Panc1 (cell line): Measurements from ENCODE around the gene GATA5.

Experiments used
- POLR2AphosphoS5 ChIP-seq: IDR thresholded peaks from 2 replicates; pipeline ENCODE4 v1.6.1; 2012; ENCODE audit warnings: mild to moderate bottlenecking, low read depth, low read length, moderate library complexity
- SIN3A ChIP-seq: IDR thresholded peaks from 2 replicates; pipeline ENCODE4 v1.6.1; 2012; ENCODE audit warnings: low read depth, mild to moderate bottlenecking, low read length, moderate library complexity, borderline replicate concordance; ENCODE audit not compliant: insufficient read depth
- TCF7L2 ChIP-seq: IDR thresholded peaks from 2 replicates; pipeline ENCODE4 v1.6.1; 2011; ENCODE audit warnings: mild to moderate bottlenecking, low read depth, low read length, inconsistent platforms
- TF ChIP-seq, protein P1 (sequence below): fragments of 450-650 bp; IDR thresholded peaks from 2 replicates; pipeline ENCODE4 v1.5.1; 2017; ENCODE audit warnings: mild to moderate bottlenecking
- TF ChIP-seq, protein P2 (sequence below), 2 experiments: IDR thresholded peaks; 2 replicates each; pipeline ENCODE4 v1.6.1; 2011 to 2012; ENCODE audit warnings: low read depth in 2 of 2, control low read depth in 1 of 2, low read length in 1 of 2, mild to moderate bottlenecking in 1 of 2, moderate library complexity in 1 of 2; ENCODE audit not compliant: insufficient read depth in 1 of 2

DNA sequence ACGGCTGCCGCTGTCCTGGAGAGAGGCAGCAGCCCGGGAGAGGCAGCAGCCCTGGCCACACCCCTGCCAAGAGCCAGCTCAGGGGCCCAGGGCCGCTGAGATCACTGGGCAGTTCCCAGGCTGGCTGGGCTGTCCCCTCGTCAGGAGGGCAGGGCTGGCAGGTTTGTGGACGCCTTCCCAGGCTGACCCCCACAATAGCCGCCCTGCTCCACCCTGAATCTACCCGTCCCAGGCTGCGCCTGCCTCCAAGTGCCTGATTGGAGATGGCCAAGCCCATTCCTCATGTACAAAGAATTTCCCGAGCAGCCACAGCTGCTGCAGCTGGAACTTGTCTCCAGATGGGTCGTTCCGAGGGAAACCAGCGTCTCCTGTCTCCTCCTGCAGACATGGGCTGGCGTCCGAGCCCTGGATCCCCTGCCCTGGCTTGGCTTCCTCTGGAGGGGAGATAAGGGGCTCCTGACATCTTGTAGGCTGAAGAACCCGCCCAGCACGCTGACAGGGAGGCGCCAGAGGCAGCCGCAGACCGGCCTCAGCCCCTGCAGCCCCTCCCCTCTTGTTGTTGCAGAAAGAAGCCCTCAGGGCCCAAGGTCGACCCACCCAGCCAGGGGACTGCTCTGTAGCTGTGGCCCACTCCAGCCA lies 9.4 kb upstream of the GATA5 start:
- TF ChIP-seq, protein P1, sequence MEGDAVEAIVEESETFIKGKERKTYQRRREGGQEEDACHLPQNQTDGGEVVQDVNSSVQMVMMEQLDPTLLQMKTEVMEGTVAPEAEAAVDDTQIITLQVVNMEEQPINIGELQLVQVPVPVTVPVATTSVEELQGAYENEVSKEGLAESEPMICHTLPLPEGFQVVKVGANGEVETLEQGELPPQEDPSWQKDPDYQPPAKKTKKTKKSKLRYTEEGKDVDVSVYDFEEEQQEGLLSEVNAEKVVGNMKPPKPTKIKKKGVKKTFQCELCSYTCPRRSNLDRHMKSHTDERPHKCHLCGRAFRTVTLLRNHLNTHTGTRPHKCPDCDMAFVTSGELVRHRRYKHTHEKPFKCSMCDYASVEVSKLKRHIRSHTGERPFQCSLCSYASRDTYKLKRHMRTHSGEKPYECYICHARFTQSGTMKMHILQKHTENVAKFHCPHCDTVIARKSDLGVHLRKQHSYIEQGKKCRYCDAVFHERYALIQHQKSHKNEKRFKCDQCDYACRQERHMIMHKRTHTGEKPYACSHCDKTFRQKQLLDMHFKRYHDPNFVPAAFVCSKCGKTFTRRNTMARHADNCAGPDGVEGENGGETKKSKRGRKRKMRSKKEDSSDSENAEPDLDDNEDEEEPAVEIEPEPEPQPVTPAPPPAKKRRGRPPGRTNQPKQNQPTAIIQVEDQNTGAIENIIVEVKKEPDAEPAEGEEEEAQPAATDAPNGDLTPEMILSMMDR, result no peak
- TF ChIP-seq POLR2AphosphoS5, result no peak
- TF ChIP-seq TCF7L2, result no peak
- no peak for TF ChIP-seq SIN3A
- TF ChIP-seq, protein P2, sequence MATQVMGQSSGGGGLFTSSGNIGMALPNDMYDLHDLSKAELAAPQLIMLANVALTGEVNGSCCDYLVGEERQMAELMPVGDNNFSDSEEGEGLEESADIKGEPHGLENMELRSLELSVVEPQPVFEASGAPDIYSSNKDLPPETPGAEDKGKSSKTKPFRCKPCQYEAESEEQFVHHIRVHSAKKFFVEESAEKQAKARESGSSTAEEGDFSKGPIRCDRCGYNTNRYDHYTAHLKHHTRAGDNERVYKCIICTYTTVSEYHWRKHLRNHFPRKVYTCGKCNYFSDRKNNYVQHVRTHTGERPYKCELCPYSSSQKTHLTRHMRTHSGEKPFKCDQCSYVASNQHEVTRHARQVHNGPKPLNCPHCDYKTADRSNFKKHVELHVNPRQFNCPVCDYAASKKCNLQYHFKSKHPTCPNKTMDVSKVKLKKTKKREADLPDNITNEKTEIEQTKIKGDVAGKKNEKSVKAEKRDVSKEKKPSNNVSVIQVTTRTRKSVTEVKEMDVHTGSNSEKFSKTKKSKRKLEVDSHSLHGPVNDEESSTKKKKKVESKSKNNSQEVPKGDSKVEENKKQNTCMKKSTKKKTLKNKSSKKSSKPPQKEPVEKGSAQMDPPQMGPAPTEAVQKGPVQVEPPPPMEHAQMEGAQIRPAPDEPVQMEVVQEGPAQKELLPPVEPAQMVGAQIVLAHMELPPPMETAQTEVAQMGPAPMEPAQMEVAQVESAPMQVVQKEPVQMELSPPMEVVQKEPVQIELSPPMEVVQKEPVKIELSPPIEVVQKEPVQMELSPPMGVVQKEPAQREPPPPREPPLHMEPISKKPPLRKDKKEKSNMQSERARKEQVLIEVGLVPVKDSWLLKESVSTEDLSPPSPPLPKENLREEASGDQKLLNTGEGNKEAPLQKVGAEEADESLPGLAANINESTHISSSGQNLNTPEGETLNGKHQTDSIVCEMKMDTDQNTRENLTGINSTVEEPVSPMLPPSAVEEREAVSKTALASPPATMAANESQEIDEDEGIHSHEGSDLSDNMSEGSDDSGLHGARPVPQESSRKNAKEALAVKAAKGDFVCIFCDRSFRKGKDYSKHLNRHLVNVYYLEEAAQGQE (IDR thresholded peaks at IDR 0.05; ENCODE audit: insufficient read depth in 1 of 2, low read depth in 2 of 2, low read length in 1 of 2), result no peak
